H54 (cell line): ENCODE measurements around the gene ZC2HC1C.

Experiments
- DNase-seq: peaks from one replicate; pipeline ENCODE4 v3.0.0; 2011; ENCODE audit warnings: low spot score, mixed read lengths; ENCODE audit not compliant: insufficient read length
- FAIRE-seq: peaks from 3 replicates; lab custom pipeline; 2011; peaks lifted over from hg19 to GRCh38; lab: Jason Lieb, UNC
- POLR2A ChIP-seq: IDR thresholded peaks from 2 replicates; pipeline ENCODE4 v1.6.1; 2011; ENCODE audit warnings: low read depth, mild to moderate bottlenecking, low read length

ZC2HC1C gene

GRCh38 chr14:75092698-75093097, 23.3 kb downstream of the ZC2HC1C start:
- no peak for TF ChIP-seq POLR2A
- FAIRE-seq (no peak), DNase-seq (no peak)

GRCh38 chr14:75094896-75095295, 25.5 kb downstream of the ZC2HC1C start:
- FAIRE-seq, result no peak
- DNase-seq, result no peak
- no peak for TF ChIP-seq POLR2A

DNA sequence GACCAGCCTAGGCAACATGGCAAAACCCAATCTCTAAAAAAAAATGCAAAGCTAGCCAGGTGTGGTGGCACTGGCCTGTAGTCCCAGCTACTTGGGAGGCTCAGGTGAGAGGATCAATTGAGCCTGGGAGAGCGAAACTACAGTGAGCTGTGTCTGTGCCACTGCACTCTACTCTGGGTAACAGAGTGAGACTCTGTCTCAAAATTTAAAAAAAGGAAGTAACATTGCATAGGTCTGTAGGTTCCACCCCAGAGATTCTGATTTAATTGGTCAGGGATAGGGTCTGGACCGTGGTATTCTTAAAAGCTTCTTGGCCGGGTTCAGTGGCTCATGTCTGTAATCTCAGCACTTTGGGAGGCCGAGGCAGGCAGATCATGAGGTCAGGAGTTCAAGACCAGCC, 26.2 kb downstream of the ZC2HC1C start:
- DNase-seq (no peak), FAIRE-seq (no peak)
- no peak for TF ChIP-seq POLR2A

- TF ChIP-seq POLR2A, result no peak
- FAIRE-seq (no peak), DNase-seq (no peak)
Measured at GRCh38 chr14:75096959-75097358, 27.5 kb downstream of the ZC2HC1C start.

DNA sequence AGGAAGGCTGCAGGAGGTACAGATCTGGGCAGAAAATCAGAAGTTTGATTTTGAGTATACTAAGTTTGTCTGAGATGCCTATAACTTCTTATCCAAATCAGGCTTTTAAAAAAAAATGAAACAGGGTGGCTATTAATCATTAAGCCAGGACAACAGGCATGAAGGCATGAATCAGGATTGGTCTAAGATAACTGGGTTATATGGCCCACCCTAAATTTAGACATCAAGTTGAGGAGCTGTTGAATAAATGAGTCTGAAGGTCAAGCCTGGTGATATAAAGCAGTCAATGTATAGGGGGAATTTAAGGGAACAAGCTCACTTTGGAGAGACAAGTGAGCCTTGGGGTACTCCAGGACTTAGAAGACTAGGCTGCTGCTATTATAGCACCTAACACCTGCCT, 28.8 kb downstream of the ZC2HC1C start:
- DNase-seq (no peak), FAIRE-seq (no peak)
- TF ChIP-seq POLR2A, result no peak

DNA sequence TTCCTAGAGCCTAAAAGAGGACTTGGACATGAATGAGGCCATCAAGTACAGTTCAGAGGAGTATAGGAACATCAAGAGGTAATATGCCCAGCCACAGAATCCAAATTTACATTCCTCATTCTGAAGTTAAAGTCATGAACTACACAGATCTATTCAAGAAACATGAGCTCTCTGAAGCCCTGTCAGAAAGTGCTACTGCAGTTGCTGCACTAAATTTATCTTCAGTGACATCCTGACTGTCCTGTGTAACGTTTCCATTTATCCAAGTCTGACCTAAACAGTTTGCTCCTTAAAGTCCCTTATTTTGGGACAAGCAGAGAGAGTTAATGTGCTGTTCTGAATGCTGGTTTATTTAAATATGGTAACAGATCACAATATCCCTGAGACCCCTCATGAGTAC, 29.2 kb downstream of the ZC2HC1C start:
- FAIRE-seq (no peak), DNase-seq (no peak)
- no peak for TF ChIP-seq POLR2A

- DNase-seq, result no peak
- TF ChIP-seq POLR2A, result no peak
- no peak for FAIRE-seq
Measured at GRCh38 chr14:75101491-75101890, 32.0 kb downstream of the ZC2HC1C start.

DNA sequence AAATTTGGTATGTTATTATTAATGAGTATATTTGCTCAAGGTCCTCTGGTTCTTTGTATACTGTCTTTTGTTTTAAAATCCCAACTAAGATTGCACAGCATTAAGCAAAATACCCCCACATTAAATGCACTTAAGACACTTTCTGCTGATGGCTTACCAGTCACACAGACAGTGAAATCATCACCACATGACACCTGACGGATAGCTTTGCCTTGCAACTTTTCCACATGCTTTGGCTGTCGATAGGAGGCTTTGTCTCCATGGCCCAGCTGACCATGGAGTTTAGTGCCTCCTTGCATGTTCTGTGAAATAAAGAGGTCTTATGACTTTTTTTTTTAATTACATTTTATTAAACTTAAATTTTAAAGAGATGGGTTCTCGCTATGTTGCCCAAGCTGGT, 37.7 kb downstream of the ZC2HC1C start:
- no peak for TF ChIP-seq POLR2A
- FAIRE-seq (no peak), DNase-seq (no peak)

GRCh38 chr14:75109877-75110276, 40.4 kb downstream of the ZC2HC1C start:
- DNase-seq (no peak), FAIRE-seq (no peak)
- no peak for TF ChIP-seq POLR2A

GRCh38 chr14:75113932-75114539, 44.6 kb downstream of the ZC2HC1C start:
- DNase-seq (no peak), FAIRE-seq (no peak)
- TF ChIP-seq POLR2A, result no peak

- DNase-seq (no peak), FAIRE-seq (no peak)
- no peak for TF ChIP-seq POLR2A
Measured at GRCh38 chr14:75119056-75119455, 49.6 kb downstream of the ZC2HC1C start.

DNA sequence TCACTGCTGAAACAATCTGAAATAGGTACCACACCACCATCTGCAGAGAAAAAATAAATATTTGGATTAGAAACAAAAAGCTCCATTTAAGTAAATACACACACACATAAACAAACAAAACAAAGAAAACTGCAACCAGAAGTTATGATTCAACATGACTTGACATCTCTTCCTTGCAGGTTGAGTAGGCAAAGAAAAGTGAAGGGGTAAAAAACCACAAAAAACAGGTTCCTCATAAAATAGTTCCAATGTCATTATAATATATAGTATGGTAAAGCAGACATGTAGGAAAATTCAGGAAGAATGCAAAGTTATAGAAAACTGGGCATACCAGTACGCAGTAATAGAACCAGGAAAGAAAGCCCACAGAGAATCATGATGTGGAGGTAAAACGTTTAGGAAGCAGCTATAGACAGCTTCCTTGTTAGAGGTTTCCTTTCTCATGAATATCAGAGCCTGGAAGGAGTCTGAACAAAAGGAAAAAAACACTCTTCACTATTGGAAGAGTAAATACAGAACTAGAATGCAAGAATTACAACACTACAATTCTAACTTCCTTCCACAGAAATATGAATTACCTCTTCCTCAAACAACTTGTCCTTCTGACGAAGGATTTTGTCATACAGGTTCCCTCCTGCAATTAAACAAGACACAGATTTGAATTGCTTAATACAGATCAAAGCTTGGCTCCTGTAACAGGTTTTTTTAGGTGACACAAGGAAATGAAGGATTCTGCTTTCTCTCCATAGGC, 51.3 kb downstream of the ZC2HC1C start:
- DNase-seq (no peak), FAIRE-seq (no peak)
- no peak for TF ChIP-seq POLR2A

- FAIRE-seq (no peak), DNase-seq (no peak)
- no peak for TF ChIP-seq POLR2A
Measured at GRCh38 chr14:75121552-75121951, 52.1 kb downstream of the ZC2HC1C start.

GRCh38 chr14:75123991-75124390, 54.5 kb downstream of the ZC2HC1C start:
- FAIRE-seq, result peak; percentile 84
- peak; percentile 46 for DNase-seq
- TF ChIP-seq POLR2A, result no peak

- no peak for DNase-seq
- no peak for TF ChIP-seq POLR2A
- peak; percentile 64 for FAIRE-seq
Measured at GRCh38 chr14:75125617-75126016, 56.2 kb downstream of the ZC2HC1C start.
